DND-41 (cell line): Measurements from ENCODE around the gene SLC26A1.

ENCODE experiments used
- ATAC-seq: fragments of 200-7000 bp; cut with Tn5 transposase; 3 replicates; pipeline ENCODE4 v1.9.1; 2021; ENCODE audit warnings: low read depth; ENCODE audit not compliant: insufficient read depth
- DNase-seq: peaks from one replicate; pipeline ENCODE4 v3.0.0-alpha.2; 2020
- H2AFZ ChIP-seq: 2 replicates; pipeline ENCODE4 v1.6.0; 2012; ENCODE audit warnings: low read depth, low read length
- H3K27ac ChIP-seq: 2 replicates; pipeline ENCODE4 v1.5.1; 2012; ENCODE audit warnings: low read length, inconsistent platforms
- H3K27me3 ChIP-seq: fragments of 200-600 bp; sonication (generic); 2 replicates; pipeline ENCODE4 v1.6.0; 2012; ENCODE audit warnings: low read length, mild to moderate bottlenecking, inconsistent platforms; ENCODE audit not compliant: insufficient read depth, poor library complexity
- H3K36me3 ChIP-seq: 2 replicates; pipeline ENCODE4 v1.5.1; 2012; ENCODE audit warnings: low read length, inconsistent platforms; ENCODE audit not compliant: insufficient read depth
- H3K4me1 ChIP-seq: 2 replicates; pipeline ENCODE4 v1.5.1; 2012; ENCODE audit warnings: mild to moderate bottlenecking, low read length; ENCODE audit not compliant: insufficient read depth
- H3K4me2 ChIP-seq: 2 replicates; pipeline ENCODE4 v1.6.0; 2012; ENCODE audit warnings: mild to moderate bottlenecking, moderate library complexity, low read length, inconsistent platforms; ENCODE audit not compliant: insufficient read depth
- H3K4me3 ChIP-seq, 2 experiments: fragments of 200-600 bp in 1 of 2; shearing (Covaris generic) in 1 of 2; 2 replicates each; pipeline ENCODE4 v1.5.1; 2012 to 2016; ENCODE audit warnings: inconsistent platforms in 2 of 2, low read length in 2 of 2, mild to moderate bottlenecking in 2 of 2, low read depth in 1 of 2, moderate library complexity in 1 of 2
- H3K79me2 ChIP-seq: 2 replicates; pipeline ENCODE4 v1.6.0; 2012; ENCODE audit warnings: low read length, inconsistent platforms; ENCODE audit not compliant: insufficient read depth
- H3K9ac ChIP-seq: 2 replicates; pipeline ENCODE4 v1.6.0; 2012; ENCODE audit warnings: low read depth, mild to moderate bottlenecking, inconsistent platforms, low read length, moderate library complexity
- H3K9me3 ChIP-seq: 2 replicates; pipeline ENCODE4 v1.5.1; 2012; ENCODE audit warnings: low read length, moderate library complexity, mild to moderate bottlenecking, inconsistent platforms; ENCODE audit not compliant: insufficient read depth, severe bottlenecking
- H4K20me1 ChIP-seq: 2 replicates; pipeline ENCODE4 v1.6.0; 2012; ENCODE audit warnings: low read length; ENCODE audit not compliant: insufficient read depth
- CTCF ChIP-seq: IDR thresholded peaks from 2 replicates; pipeline ENCODE4 v1.5.1; 2012; ENCODE audit warnings: borderline replicate concordance, low read length, moderate library complexity, mild to moderate bottlenecking; ENCODE audit not compliant: poor library complexity, severe bottlenecking; ENCODE audit errors: extremely low read depth
- EZH2 ChIP-seq: IDR thresholded peaks from 3 replicates; pipeline ENCODE4 v1.6.1; 2012; ENCODE audit warnings: borderline replicate concordance, low read depth, mild to moderate bottlenecking, moderate library complexity, low read length, inconsistent platforms; ENCODE audit not compliant: severe bottlenecking

The SLC26A1 gene

DNA sequence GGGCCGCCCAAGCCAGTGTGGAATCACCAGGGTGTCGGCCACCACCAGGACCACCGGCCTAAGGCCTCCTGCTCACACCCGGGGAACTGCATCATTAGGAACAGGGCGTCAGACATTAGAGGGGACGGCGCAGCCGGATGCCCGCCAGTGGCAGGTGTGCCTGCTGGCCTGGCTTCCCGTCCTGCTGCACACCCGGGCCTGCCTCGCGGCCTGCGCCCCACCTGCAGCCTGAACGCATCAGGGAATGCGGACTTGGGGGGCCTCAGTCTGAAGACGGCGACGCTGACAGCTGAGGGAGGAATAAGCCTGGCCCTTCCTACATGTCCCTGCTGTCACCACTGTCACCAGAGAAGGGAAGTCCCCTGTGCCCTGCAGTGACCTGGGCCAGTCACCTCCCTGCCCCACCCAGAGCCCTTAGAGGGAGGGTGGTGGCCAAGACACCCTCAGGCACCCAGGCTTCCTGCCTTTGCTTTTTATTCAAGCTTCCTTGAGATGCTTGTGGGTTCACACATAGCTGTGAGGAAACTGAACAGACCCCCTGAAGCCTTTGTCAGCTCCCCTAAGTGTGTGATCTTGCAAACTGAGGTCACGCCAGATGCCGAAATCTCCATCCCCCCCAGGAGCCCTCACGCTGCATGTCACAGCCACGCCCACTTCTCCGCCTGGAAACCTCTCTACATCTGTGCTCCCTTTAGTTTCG, 23.0 kb downstream of the SLC26A1 start:
- DNase-seq (no peak), ATAC-seq (no peak)
- peaks cover 7% of the 10 kb centered on the region for H3K9me3 ChIP-seq
- peaks cover 22% of the 10 kb centered on the region for H3K36me3 ChIP-seq
- no peak overlapping the region for H3K4me2 ChIP-seq
- H3K27ac ChIP-seq, result no peak overlapping the region
- H3K4me1 ChIP-seq, result peaks cover 19% of the 10 kb centered on the region
- no peaks in the 10 kb centered on the region for H3K27me3 ChIP-seq
- peaks cover 22% of the 10 kb centered on the region for H3K79me2 ChIP-seq
- H4K20me1 ChIP-seq, result peaks cover 34% of the 10 kb centered on the region
- no peak overlapping the region for H3K4me3 ChIP-seq
- TF ChIP-seq CTCF (no peak), EZH2 (no peak)
- H2AFZ ChIP-seq, result no peak overlapping the region
- H3K9ac ChIP-seq, result no peak overlapping the region

GRCh38 chr4:968621-969394, 24.4 kb downstream of the SLC26A1 start:
- H3K27ac ChIP-seq, result no peak overlapping the region
- no peak overlapping the region for H3K9ac ChIP-seq
- peaks cover 19% of the 10 kb centered on the region for H3K4me1 ChIP-seq
- ATAC-seq (no peak), DNase-seq (no peak)
- H3K9me3 ChIP-seq, result peaks cover 1% of the 10 kb centered on the region
- peaks cover 34% of the 10 kb centered on the region for H4K20me1 ChIP-seq
- no peak overlapping the region for H2AFZ ChIP-seq
- H3K4me2 ChIP-seq, result no peak overlapping the region
- H3K36me3 ChIP-seq, result peaks cover 35% of the 10 kb centered on the region
- TF ChIP-seq CTCF, result no peak
- no peak for TF ChIP-seq EZH2
- H3K27me3 ChIP-seq, result no peaks in the 10 kb centered on the region
- H3K4me3 ChIP-seq, result no peak overlapping the region
- peaks cover 22% of the 10 kb centered on the region for H3K79me2 ChIP-seq

GRCh38 chr4:968221-968620, 25.0 kb downstream of the SLC26A1 start:
- H3K4me3 ChIP-seq, result no peak overlapping the region
- H3K9me3 ChIP-seq, result no peaks in the 10 kb centered on the region
- ATAC-seq (no peak), DNase-seq (no peak)
- peaks cover 22% of the 10 kb centered on the region for H3K79me2 ChIP-seq
- peaks cover 41% of the 10 kb centered on the region for H3K36me3 ChIP-seq
- H3K4me1 ChIP-seq, result peaks cover 19% of the 10 kb centered on the region
- H3K27ac ChIP-seq, result no peak overlapping the region
- no peak overlapping the region for H3K9ac ChIP-seq
- H2AFZ ChIP-seq, result no peak overlapping the region
- H3K27me3 ChIP-seq, result no peaks in the 10 kb centered on the region
- H4K20me1 ChIP-seq, result peaks cover 34% of the 10 kb centered on the region
- no peak overlapping the region for H3K4me2 ChIP-seq
- TF ChIP-seq EZH2 (no peak), CTCF (no peak)
